ENCODE results near the gene SLC2A1.

- TF ChIP-seq, protein P1, sequence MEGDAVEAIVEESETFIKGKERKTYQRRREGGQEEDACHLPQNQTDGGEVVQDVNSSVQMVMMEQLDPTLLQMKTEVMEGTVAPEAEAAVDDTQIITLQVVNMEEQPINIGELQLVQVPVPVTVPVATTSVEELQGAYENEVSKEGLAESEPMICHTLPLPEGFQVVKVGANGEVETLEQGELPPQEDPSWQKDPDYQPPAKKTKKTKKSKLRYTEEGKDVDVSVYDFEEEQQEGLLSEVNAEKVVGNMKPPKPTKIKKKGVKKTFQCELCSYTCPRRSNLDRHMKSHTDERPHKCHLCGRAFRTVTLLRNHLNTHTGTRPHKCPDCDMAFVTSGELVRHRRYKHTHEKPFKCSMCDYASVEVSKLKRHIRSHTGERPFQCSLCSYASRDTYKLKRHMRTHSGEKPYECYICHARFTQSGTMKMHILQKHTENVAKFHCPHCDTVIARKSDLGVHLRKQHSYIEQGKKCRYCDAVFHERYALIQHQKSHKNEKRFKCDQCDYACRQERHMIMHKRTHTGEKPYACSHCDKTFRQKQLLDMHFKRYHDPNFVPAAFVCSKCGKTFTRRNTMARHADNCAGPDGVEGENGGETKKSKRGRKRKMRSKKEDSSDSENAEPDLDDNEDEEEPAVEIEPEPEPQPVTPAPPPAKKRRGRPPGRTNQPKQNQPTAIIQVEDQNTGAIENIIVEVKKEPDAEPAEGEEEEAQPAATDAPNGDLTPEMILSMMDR (IDR thresholded peaks at IDR 0.05), result no peak
- TF ChIP-seq EZH2 (IDR thresholded peaks at IDR 0.05), result no peak
- TF ChIP-seq EZH2phosphoT487 (IDR thresholded peaks at IDR 0.05), result no peak
Observed at GRCh38 chr1:42938645-42939615, 19.7 kb downstream of the SLC2A1 start.

Data from neural progenitor cell (in vitro differentiated cells).